Choroid plexus epithelial cell (primary cell): Measurements from ENCODE around the gene FPR1.
A peak's percentile ranks its signal among the peaks of the same experiment; 100 is the strongest.

ENCODE experiments used
- DNase-seq: peaks from one replicate; pipeline ENCODE4 v3.0.0-alpha.2; 2010; ENCODE audit warnings: low read depth
- H3K4me3 ChIP-seq: 2 replicates; pipeline ENCODE4 v1.5.1; 2011; ENCODE audit warnings: low read depth, mild to moderate bottlenecking, control low read depth, low read length, moderate library complexity
- TF ChIP-seq, protein P1 (sequence below): conservative IDR thresholded peaks from 2 replicates; pipeline ENCODE4 v1.5.1; 2011; ENCODE audit warnings: low read depth, mild to moderate bottlenecking, control low read depth, inconsistent platforms, low read length, moderate library complexity

The FPR1 gene

DNA sequence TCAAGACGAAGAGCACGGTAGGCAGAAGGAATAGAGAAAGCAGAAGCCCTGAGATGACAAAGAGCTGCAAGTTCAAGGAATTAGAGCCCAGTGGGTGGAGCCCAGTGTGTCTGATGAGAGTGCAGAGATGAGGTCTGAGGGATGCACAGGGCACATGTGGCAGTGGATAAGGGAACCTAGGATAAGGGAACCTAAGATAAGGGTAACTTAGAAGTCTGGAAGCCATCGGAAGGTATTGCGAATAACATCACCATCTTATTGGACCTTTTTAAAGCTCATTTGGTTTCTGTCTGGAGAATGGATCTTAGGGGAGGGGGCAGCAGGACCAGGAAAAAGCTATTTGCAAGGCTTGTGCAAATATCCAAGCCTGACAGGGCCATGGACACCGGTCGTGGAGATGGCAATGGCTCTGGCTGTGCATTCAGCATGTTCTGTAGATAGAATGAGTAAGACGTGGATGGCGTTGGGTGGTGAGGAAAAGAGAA lies 44.6 kb upstream of the FPR1 start:
- DNase-seq: no peak
- no peak overlapping the region for H3K4me3 ChIP-seq
- TF ChIP-seq, protein P1, sequence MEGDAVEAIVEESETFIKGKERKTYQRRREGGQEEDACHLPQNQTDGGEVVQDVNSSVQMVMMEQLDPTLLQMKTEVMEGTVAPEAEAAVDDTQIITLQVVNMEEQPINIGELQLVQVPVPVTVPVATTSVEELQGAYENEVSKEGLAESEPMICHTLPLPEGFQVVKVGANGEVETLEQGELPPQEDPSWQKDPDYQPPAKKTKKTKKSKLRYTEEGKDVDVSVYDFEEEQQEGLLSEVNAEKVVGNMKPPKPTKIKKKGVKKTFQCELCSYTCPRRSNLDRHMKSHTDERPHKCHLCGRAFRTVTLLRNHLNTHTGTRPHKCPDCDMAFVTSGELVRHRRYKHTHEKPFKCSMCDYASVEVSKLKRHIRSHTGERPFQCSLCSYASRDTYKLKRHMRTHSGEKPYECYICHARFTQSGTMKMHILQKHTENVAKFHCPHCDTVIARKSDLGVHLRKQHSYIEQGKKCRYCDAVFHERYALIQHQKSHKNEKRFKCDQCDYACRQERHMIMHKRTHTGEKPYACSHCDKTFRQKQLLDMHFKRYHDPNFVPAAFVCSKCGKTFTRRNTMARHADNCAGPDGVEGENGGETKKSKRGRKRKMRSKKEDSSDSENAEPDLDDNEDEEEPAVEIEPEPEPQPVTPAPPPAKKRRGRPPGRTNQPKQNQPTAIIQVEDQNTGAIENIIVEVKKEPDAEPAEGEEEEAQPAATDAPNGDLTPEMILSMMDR: no peak

DNA sequence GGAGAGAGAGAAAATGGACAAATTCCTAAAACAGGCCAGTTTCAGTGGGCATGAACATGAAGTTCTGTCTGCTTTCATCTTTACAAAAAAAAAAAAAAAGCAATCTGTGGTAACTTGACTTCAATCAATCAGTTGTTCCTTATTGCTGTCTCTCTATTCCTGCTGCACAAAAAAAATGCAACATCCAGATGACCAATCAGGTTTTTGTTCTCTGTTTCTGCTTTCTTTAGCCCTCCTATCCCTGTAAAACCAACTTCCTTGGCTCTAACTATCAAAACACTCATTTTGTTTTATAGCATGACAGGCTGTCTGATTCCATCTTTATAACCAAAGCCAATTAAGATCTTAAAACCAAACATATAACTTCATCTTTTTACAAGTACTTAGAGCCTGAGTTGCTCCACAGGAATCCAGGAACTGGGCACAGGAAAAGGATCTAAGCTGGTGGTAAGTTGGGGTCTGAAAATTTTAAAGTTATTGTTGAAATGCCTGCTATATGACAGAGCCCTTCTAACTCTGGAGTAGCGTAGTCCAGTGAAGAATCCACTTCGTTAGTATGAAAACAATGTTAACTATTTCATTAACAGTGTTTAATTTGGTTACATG lies 43.3 kb upstream of the FPR1 start, which contains the start of gene FPR3:
TSS of gene FPR3 (plus strand) at position 273 of the 606 bp plus-strand sequence. CDS start 28,592 bp downstream, outside the sequence.
- TF ChIP-seq, protein P1: no peak
- peak; percentile 41 for DNase-seq
- H3K4me3 ChIP-seq: no peak within 1 kb of the TSS

DNA sequence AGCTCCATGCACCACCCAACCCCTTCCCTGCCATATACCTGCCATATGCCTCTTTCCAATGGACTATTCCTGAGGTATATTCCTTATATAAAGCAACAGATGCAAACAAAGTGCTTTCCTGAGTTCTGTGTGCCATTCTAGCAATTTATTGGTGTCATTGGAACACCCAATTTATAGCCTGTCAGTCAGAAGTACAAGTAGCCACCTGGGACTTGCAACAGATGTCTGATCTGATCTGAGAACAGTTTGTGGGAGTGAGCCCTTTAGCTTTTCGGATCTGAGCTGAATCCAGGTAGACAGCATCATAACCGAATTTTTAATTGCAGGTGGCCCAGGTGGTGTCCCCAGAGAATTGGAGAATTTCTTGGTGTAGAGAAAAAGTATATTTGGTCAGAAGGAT lies 42.3 kb upstream of the FPR1 start:
- no peak for DNase-seq
- H3K4me3 ChIP-seq: no peak overlapping the region
- TF ChIP-seq, protein P1: no peak

DNA sequence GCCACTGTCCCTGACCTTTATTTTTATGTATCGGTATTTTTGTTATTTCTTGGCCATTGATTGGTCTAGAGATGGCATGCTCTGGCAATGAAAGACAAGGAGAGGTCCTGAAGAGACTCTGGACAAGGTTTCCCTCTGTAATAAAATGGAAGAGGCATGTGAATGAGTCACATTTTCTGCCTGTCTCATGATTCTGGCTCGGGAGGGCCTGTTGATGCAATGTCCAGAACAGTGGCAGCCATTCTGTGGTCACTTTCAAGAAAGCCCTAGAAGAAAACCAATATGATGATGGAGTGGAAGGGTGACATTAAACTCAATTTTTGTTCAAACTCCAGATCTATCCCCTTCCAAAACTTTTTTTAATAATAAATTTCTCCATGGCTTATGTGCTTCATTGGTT lies 41.3 kb upstream of the FPR1 start:
- no peak for DNase-seq
- no peak overlapping the region for H3K4me3 ChIP-seq
- TF ChIP-seq, protein P1: no peak

DNA sequence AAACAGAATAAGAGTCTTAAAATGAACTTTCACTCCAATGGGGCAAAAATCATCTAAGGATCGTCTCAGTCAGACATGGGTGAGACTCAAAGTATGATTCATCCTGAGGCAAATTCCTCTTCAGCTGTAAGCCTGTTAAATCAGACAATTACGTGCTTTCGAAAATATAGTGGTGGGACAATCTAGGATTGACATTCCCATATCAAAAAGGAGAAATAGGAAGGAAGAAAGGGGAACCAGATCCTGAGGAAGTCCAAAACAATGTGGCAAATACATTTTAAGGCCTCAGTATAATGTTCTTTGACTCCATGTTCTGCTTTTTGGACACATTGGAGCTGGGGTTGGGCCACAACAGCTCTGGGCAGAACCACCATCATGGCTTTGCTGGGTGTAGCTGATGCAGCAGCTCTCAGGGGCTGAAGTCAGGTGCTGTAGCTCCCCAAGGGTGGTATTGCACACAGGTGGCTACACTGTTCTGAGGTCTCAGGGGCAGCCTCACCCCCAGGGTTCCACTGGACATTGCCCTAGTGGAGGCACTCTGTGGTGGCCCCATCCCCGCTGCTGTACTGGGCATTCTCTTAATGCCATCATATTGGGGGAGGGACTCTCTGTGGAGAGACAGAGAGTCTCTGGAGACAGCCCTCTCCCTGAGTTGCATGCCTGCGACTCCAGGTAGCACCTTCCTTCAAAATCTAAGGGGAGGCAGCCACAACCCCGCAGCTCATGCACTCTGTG lies 37.5 kb upstream of the FPR1 start:
- DNase-seq: peak; percentile 57
- TF ChIP-seq, protein P1: no peak
- H3K4me3 ChIP-seq: no peak overlapping the region

DNA sequence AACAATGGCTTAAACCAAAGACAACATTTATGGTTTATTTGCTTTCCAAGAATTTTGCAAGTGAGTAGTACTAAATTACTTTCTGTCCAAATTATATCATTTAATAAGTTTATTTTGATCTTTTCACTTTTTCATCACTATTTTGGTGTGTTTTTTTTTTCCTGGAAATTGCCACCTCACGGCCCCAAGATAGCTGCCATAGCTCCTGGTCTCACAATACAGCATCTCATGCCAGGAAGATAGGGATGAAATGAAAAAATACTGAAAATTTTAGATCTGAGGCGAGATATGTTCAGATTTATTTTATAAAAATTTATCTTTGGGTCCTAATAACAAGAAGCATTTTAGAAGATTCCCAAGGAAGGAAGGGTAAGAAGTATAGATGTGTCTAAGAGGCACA lies 36.4 kb upstream of the FPR1 start:
- TF ChIP-seq, protein P1: no peak
- no peak for DNase-seq
- H3K4me3 ChIP-seq: no peak overlapping the region
